Measurements from ENCODE around the gene SPART.

GRCh38 chr13:36293497-36293896 lies 52.7 kb downstream of the SPART start:
- TF ChIP-seq POLR2AphosphoS5 (IDR thresholded peaks at IDR 0.05) (no peak), CTCF (IDR thresholded peaks at IDR 0.05 in 8 of 11, conservative IDR thresholded peaks at IDR 0.05 in 3 of 11) (no peak)
